HG02759 (cell line): ENCODE data around the gene ATXN3.

Source experiments
- ATAC-seq: cut with Tn5 transposase; IDR thresholded peaks from one replicate; pipeline ENCODE4 v1.9.1; 2021; ENCODE audit warnings: mild to moderate bottlenecking, moderate library complexity; ENCODE audit not compliant: unreplicated experiment

ATXN3 gene

GRCh38 chr14:92010644-92011043 lies 95.7 kb downstream of the ATXN3 start:
- no peak for ATAC-seq

- no peak for ATAC-seq
Observed at GRCh38 chr14:92009604-92010003, 96.8 kb downstream of the ATXN3 start.
